ENCODE data around the gene TTF2. TPM values are rescaled to one million over a fixed set of nuclear protein-coding genes. Genes with fewer than 3 reads are reported as not detected.

Gene TTF2
- total and polyA plus RNA-seq, 2 donors from 2014 or later: 4.1 to 19.0 TPM

DNA sequence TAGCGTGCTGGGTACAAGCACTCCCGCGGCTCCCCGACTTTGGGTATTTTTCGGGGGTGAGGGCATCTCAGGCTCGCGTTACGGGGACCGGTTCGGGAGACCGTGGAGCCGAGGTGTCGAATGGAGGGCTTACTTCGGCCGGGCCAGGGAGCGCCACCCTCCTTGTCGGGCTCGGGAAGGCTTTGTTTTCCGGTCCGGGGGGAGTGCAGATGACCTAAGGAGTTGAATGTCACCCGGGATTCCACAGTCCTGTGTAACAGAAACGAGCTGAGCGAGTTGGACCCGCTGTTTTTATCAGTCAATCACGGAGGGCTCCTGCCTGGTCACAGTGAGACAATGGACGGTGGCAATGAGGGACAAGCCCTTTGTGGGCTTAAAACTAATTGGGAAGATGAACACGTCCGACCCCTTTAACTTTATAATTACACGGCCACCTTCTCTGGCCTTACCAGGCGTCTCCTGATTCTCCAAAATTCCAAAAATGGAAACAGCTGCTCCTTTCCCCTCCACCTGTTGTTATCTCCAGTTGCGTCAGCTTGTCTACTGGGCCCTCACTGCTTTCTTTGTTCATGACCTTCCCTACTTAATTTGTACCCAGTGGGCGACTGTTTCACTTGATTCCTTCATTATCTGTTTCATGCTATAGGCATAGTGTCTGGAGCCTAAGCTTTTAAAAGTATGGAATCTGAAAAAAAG is 62.4 kb downstream of the TTF2 start:
- DNase-seq: no peak
- TF ChIP-seq, protein P1, sequence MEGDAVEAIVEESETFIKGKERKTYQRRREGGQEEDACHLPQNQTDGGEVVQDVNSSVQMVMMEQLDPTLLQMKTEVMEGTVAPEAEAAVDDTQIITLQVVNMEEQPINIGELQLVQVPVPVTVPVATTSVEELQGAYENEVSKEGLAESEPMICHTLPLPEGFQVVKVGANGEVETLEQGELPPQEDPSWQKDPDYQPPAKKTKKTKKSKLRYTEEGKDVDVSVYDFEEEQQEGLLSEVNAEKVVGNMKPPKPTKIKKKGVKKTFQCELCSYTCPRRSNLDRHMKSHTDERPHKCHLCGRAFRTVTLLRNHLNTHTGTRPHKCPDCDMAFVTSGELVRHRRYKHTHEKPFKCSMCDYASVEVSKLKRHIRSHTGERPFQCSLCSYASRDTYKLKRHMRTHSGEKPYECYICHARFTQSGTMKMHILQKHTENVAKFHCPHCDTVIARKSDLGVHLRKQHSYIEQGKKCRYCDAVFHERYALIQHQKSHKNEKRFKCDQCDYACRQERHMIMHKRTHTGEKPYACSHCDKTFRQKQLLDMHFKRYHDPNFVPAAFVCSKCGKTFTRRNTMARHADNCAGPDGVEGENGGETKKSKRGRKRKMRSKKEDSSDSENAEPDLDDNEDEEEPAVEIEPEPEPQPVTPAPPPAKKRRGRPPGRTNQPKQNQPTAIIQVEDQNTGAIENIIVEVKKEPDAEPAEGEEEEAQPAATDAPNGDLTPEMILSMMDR (IDR thresholded peaks at IDR 0.05; ENCODE audit: borderline replicate concordance, extremely low read depth, insufficient read depth): no peak
- peaks cover 2 to 8% (median 7%) of the 10 kb centered on the region in 3 donors for H3K4me1 ChIP-seq (ENCODE audit: control insufficient read depth in 2 of 3, insufficient read depth in 2 of 3, low read depth in 1 of 3, low read length in 3 of 3)
- no peaks in the 10 kb centered on the region for H3K36me3 ChIP-seq (ENCODE audit: control insufficient read depth in 2 of 3, insufficient read depth in 3 of 3, low read length in 3 of 3)
- peak overlapping the region in 1 of 2 donors; percentile 82 for H3K27ac ChIP-seq (ENCODE audit: low read depth in 2 of 2, low read length in 2 of 2)
- peak overlapping the region; percentile 36 to 97 (median 96) for H3K4me3 ChIP-seq (ENCODE audit: low read length in 3 of 3)
- H3K9ac ChIP-seq (ENCODE audit: low read length in 3 of 3): peak overlapping the region; percentile 12 to 96 (median 95)
- H3K27me3 ChIP-seq (ENCODE audit: control insufficient read depth, insufficient read depth, low read length): no peaks in the 10 kb centered on the region
- FAIRE-seq: no peak
- no peaks in the 10 kb centered on the region for H3K9me3 ChIP-seq (ENCODE audit: control insufficient read depth in 2 of 3, insufficient read depth in 1 of 3, low read length in 3 of 3)
- intact Hi-C loops (cut with DNase I): no loop called here

DNA sequence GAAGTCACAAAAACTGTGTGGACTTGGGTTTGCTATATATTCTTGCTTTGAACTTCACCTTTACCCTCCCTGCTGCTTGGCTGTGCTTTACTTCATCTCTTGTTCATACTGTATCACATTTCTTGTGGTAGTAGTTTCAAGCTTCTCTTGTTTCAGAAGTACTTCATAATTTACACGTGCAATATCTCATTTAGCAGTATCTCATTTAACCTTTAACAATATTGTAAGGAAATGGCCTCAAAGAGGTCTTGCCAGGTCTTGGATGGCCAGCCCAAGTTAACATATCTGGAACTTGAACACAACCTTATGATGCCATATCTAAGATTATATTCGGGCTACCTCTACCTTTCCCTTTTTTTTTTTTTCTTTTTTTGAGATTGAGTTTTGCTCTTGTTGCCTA is 63.1 kb downstream of the TTF2 start:
- Histone ChIP-seq H3K4me1 (ENCODE audit: control insufficient read depth in 2 of 3, insufficient read depth in 2 of 3, low read depth in 1 of 3, low read length in 3 of 3) (peaks cover 2 to 8% (median 7%) of the 10 kb centered on the region in 3 donors), H3K27ac (ENCODE audit: low read depth in 2 of 2, low read length in 2 of 2) (no peak overlapping the region), H3K4me3 (ENCODE audit: low read length in 3 of 3) (no peak overlapping the region), H3K9ac (ENCODE audit: low read length in 3 of 3) (no peak overlapping the region), H3K9me3 (ENCODE audit: control insufficient read depth in 2 of 3, insufficient read depth in 1 of 3, low read length in 3 of 3) (no peaks in the 10 kb centered on the region), H3K36me3 (ENCODE audit: control insufficient read depth in 2 of 3, insufficient read depth in 3 of 3, low read length in 3 of 3) (no peaks in the 10 kb centered on the region), H3K27me3 (ENCODE audit: control insufficient read depth, insufficient read depth, low read length) (no peaks in the 10 kb centered on the region)
- DNase-seq (no peak), FAIRE-seq (no peak)
- TF ChIP-seq, protein P1 (IDR thresholded peaks at IDR 0.05; ENCODE audit: borderline replicate concordance, extremely low read depth, insufficient read depth): no peak
- intact Hi-C loops (cut with DNase I): no loop called here

DNA sequence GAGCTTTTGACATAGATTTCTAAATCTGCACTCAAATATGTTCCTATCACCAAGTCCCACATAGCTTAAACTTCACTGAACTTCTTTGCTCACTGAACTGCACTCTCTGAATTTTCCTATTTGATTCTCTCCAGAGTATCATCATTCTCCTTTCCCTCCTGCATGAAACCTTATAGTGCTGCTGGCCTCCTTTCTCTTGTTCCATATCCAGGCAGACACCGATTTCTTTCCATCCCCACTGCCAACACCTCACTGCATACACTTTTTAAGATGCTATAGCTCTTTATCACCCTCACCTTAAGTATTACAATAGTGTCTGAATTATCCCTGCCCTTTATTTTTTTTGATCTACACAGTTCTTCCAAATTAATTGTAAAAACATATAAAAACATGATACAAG is 64.5 kb downstream of the TTF2 start:
- intact Hi-C loops (cut with DNase I): no loop called here
- FAIRE-seq: no peak
- peaks cover 2 to 8% (median 7%) of the 10 kb centered on the region in 3 donors for H3K4me1 ChIP-seq (ENCODE audit: control insufficient read depth in 2 of 3, insufficient read depth in 2 of 3, low read depth in 1 of 3, low read length in 3 of 3)

More for the DNA sequence above, 64.5 kb downstream of the TTF2 start:
- DNase-seq: no peak
- no peaks in the 10 kb centered on the region for H3K27me3 ChIP-seq (ENCODE audit: control insufficient read depth, insufficient read depth, low read length)
- no peak overlapping the region for H3K27ac ChIP-seq (ENCODE audit: low read depth in 2 of 2, low read length in 2 of 2)
- no peaks in the 10 kb centered on the region for H3K36me3 ChIP-seq (ENCODE audit: control insufficient read depth in 2 of 3, insufficient read depth in 3 of 3, low read length in 3 of 3)
- H3K9me3 ChIP-seq (ENCODE audit: control insufficient read depth in 2 of 3, insufficient read depth in 1 of 3, low read length in 3 of 3): no peaks in the 10 kb centered on the region
- H3K9ac ChIP-seq (ENCODE audit: low read length in 3 of 3): no peak overlapping the region
- TF ChIP-seq, protein P1 (IDR thresholded peaks at IDR 0.05; ENCODE audit: borderline replicate concordance, extremely low read depth, insufficient read depth): no peak
- H3K4me3 ChIP-seq (ENCODE audit: low read length in 3 of 3): no peak overlapping the region
